Endothelial cell of umbilical vein (primary cell): ENCODE results near the gene CLEC11A.

Experiments used
- EZH2 ChIP-seq: IDR thresholded peaks from 2 replicates; pipeline ENCODE4 v1.6.1; 2012; ENCODE audit warnings: borderline replicate concordance, low read depth, mild to moderate bottlenecking, moderate library complexity, low read length, inconsistent platforms; ENCODE audit not compliant: severe bottlenecking
- FOS ChIP-seq: IDR thresholded peaks from 2 replicates; pipeline ENCODE4 v1.6.1; 2011; ENCODE audit warnings: mild to moderate bottlenecking, low read length, moderate library complexity, borderline replicate concordance; ENCODE audit not compliant: insufficient read depth
- JUN ChIP-seq: IDR thresholded peaks from 2 replicates; pipeline ENCODE4 v1.6.1; 2011; ENCODE audit warnings: borderline replicate concordance, low read depth; ENCODE audit not compliant: insufficient read length, insufficient read depth
- POLR2A ChIP-seq: IDR thresholded peaks from 2 replicates; pipeline ENCODE4 v1.6.1; 2012; ENCODE audit warnings: low read depth, mild to moderate bottlenecking, control low read depth, low read length
- POLR2AphosphoS5 ChIP-seq: IDR thresholded peaks from 2 replicates; pipeline ENCODE4 v1.6.1; 2012; ENCODE audit warnings: low read depth, mild to moderate bottlenecking, control low read depth, low read length, moderate library complexity; ENCODE audit not compliant: insufficient read depth
- TF ChIP-seq, protein P1 (sequence below), 2 donors: IDR thresholded peaks; 1 replicate in 1 of 2; 2 replicates in 1 of 2; pipeline ENCODE4 v1.5.1; 2011; ENCODE audit warnings: low read length in 2 of 2, mild to moderate bottlenecking in 2 of 2, moderate library complexity in 2 of 2, control low read depth in 1 of 2, inconsistent platforms in 1 of 2, low read depth in 1 of 2; ENCODE audit not compliant: insufficient read depth in 1 of 2; ENCODE audit errors: extremely low read depth in 1 of 2

DNA sequence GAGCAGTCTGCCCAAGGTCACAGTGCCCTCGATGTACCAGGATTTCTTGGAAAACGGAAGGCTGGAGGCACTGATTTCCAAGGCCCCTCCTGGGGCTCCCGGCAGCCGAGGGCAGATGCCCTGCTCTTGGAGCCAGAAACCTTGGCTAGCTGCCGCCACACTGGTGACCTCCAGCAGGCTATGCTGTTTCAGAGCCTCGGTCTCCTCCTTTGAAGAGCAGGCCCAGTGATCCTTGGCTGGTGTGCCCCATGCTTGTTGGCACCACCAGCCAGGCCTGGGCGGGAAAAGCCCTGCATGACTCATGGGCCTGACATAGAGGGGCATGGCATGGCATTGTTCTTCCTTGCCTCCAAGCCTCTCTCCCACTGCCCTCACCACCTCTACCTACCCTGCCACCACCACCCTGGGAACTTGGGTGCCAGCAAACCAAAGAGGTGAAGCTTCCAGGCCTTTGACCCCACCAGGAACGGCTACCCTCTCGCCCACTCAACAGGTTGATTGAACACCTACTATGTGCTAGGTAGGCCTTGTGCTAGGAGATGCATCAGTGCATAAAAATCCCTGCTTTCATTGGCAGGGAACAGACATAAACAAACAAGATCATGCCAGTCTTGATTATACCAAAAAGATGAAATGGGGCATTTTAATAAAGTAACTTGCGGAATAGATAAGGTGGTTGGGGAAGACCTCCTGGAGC is 1.6 kb upstream of the CLEC11A start:
- TF ChIP-seq, protein P1, sequence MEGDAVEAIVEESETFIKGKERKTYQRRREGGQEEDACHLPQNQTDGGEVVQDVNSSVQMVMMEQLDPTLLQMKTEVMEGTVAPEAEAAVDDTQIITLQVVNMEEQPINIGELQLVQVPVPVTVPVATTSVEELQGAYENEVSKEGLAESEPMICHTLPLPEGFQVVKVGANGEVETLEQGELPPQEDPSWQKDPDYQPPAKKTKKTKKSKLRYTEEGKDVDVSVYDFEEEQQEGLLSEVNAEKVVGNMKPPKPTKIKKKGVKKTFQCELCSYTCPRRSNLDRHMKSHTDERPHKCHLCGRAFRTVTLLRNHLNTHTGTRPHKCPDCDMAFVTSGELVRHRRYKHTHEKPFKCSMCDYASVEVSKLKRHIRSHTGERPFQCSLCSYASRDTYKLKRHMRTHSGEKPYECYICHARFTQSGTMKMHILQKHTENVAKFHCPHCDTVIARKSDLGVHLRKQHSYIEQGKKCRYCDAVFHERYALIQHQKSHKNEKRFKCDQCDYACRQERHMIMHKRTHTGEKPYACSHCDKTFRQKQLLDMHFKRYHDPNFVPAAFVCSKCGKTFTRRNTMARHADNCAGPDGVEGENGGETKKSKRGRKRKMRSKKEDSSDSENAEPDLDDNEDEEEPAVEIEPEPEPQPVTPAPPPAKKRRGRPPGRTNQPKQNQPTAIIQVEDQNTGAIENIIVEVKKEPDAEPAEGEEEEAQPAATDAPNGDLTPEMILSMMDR (IDR thresholded peaks at IDR 0.05; ENCODE audit: extremely low read depth in 1 of 2, insufficient read depth in 1 of 2, low read depth in 1 of 2, low read length in 2 of 2) = no peak
- TF ChIP-seq POLR2A (no peak), EZH2 (no peak), JUN (no peak), POLR2AphosphoS5 (no peak), FOS (no peak)
